ENCODE data around the gene TFCP2L1.
"Not testable (repeated sequence)": the region's sequence is repeated elsewhere in the genome, so short reads cannot be mapped to it uniquely, and the experiment has no call there.

Gene TFCP2L1

DNA sequence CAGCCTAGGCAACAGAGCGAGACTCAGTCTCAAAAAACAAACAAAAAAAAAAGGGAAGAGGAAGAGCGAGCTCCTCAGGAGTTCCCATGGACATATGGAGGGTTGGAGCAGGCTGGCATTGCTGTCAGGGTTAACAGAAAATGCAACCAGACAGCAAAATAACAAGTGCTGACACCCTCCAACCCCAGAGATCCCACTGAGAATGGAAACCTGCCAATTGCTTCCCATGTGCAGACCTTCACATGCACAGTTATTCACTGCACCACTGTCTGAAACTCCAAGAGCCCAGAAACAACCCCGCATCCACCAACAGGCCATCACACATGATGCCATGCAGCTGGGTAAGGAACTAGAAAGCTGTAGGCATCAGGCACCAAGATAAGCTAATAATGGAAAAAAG lies 43.5 kb downstream of the TFCP2L1 start:
- no peak for DNase-seq

GRCh38 chr2:121240436-121240835 lies 44.6 kb downstream of the TFCP2L1 start:
- no peak for DNase-seq

GRCh38 chr2:121239969-121240368 lies 45.0 kb downstream of the TFCP2L1 start:
- DNase-seq = no peak

GRCh38 chr2:121239471-121239870 lies 45.5 kb downstream of the TFCP2L1 start:
- DNase-seq = no peak

- DNase-seq = no peak
Measured at GRCh38 chr2:121238828-121239227, 46.2 kb downstream of the TFCP2L1 start.

DNA sequence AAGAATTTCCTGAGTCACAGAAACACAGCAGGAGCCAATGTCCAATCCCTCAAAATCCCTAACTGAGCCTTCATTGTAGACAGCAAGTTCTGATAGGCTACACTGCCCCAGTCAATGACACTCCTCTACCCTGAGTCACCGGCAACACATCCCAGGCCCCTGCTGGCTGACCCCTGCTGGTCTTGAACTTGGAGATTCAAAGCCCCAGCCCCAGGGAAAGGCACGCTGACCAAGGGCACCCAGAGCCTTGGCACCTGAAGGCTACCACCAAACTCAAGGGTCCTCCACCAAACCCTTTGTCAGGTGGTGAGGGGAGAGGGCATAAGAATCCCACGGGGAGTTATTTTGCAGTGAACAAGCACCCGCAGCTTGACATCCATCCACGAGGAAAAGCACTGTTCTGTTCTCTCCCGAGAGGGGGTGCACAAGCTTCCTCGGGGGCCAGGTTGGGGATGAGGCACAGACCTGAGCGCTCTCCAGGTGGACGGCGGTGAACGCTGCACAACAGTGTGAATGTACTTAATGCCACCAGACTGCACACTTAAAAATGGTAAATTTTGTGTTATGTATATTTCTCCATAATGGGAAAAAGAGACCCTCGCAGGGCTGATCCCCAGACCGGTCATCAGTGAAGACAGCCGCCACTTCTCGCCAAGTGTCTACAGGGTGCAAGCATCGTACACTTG lies 46.9 kb downstream of the TFCP2L1 start:
- DNase-seq = no peak

- no peak for DNase-seq
Measured at GRCh38 chr2:121237336-121237979, 47.5 kb downstream of the TFCP2L1 start.

DNA sequence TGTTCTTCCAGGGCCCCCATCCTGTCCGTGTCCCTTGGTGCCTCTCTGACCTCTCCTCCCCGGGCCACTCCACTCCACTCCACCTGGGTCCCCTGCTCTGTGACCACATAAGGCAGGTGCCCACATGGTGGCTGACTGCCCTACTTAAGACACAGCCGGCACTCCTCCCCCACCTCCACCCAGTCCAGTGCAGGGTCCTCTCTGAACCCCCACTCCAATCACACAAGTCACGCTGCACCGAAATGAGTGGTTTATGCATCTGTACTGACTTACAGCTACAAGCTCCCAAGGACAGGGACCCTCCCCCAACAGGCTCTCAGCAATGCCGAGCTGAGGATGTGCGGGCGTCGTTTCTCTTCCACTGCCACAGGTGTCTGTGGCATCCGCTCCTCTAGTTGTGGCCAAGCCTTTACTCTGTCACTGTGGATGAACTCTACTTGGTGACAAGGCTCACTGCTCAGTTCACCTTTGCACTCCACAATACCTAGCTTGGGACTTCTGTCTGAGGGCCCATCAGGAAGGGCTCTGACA lies 48.3 kb downstream of the TFCP2L1 start:
- DNase-seq = no peak

GRCh38 chr2:121236101-121236640 lies 48.8 kb downstream of the TFCP2L1 start:
- DNase-seq = no peak

GRCh38 chr2:121235542-121235941 lies 49.5 kb downstream of the TFCP2L1 start:
- DNase-seq = no peak

- no peak for DNase-seq
Measured at GRCh38 chr2:121234791-121235190, 50.2 kb downstream of the TFCP2L1 start.

DNA sequence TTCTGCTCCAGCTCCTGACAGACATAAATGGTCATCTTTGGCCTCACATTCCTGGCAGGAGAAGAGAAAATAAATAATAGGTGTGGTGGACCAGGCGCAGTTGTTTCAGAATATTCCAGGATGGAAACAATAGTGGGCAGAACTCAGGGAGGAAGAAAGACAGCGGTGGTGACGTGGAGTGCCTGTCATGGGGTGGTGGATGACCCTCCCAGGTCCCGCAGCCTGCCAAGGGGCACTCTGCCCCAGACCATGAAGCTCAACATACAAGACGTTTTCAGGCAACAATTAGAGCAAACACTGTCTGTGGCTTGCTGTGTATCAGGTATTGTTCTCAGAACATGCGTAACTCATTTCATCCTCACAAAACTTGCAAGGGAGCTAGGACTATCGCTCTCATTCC lies 50.9 kb downstream of the TFCP2L1 start:
- DNase-seq = no peak

- DNase-seq = no peak
Measured at GRCh38 chr2:121233486-121234110, 51.4 kb downstream of the TFCP2L1 start.

GRCh38 chr2:121232626-121233265 lies 52.3 kb downstream of the TFCP2L1 start:
- no peak for DNase-seq

DNA sequence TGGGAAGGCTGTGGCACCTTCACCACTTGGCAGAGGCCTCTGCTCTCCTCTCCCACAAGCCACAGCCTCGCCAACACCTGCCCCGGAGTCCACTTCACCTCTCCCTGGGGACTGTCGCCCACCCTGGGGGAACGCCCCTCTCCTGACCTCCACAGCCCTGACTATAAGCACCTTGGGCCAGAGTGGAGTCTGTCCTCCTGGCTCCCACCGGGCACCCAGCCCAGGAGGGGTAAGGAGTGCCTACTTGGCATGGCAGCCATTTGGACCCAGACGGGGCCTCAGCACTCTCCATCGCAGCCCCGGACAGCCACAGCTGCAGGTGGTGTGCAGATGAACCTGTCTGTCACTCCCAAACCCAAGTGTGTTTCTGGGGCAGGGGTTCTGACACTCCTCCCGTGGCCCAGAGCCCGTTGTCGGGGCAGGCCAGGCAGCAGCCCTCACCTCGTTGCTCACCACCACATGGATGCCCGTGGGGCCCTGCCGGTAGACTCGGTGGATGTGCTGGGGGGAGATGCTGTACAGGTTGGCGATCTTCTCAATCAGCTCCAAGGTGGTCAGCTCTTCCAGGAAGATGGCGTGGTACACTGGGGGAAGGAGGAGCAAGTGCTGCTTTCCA lies 53.5 kb downstream of the TFCP2L1 start:
- DNase-seq = no peak

- DNase-seq = no peak
Measured at GRCh38 chr2:121228521-121228920, 56.5 kb downstream of the TFCP2L1 start.

DNA sequence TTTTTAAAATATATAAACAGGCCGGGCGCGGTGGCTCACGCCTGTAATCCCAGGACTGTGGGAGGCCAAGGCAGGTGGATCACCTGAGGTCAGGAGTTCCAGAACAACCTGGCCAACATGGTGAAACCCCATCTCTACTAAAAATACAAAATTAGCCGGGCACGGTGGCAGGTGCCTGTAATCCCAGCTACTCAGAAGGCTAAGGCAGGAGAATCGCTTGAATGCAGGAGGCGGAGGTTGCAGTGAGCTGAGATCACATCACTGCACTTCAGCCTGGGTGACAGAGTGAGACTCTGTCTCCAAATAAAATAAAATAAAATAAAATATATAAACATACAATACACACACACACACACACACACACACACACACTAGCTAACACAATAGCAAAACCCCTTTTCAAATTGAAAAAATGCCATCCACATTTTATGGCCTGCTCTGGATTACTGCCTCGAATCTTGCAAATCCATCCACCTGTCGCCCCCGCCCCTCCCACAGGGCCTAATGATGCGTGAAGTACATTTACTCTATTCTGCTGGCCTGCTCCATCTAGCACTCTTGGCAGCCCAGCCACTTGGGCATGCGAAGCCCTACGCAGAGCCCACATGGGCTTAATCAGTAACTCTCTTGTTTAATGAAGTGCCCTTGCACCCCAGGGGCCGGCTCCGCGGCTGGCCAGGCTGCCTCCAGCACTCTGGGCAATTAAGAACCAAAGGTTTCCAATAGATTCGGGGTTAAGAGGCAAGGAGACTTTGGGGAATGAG lies 57.4 kb downstream of the TFCP2L1 start:
- DNase-seq = not testable (repeated sequence)

DNA sequence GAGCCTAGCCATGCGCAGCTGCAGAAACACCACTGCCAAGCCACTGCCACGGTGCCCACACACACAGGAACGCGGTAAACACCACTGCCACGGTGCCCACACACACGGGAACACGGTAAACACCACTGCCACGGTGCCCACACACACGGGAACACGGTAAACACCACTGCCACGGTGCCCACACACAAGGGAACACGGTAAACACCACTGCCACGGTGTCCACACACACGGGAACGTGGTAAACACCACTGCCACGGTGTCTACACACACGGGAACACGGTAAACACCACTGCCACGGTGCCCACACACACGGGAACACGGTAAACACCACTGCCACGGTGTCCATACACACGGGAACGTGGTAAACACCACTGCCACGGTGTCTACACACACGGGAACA lies 59.3 kb downstream of the TFCP2L1 start:
- not testable (repeated sequence) for DNase-seq

DNA sequence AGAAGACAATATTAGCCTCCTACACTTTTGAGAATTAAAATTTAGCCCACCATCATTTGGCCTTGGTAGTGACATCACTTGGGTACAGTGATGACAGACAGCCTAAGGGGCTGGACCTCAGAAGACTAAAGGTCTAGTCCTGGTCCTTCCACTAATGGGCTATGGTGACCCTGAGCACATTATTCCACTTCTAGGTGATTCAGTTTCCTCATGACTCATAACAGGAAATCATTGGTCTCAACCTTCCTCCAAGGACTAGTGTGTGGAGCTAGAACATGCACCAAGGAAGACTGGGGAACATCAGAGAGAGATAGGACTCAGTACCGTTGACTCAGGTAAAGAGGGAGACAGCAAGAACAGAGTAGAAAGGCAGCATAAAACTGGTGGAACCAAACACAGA lies 64.0 kb downstream of the TFCP2L1 start:
- no peak for DNase-seq

DNA sequence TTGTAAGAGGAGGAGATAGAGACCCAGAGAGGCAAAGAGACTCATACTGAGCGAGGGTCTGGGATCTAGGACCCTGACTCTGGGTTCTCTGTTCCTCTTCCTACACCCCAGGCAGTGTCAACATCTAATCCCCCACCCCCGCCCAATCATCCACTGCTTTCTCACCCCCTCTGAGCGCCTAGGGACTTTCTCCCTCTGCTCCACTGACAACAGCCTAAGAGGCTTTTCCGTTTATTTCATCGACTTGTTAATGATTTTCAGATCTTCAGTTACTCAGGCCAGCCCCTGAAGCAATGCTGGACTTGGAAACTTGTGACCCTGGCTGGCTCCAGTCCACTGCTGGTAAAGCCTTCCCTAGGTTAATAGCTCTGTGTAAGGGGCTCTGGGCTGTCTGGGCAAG lies 65.1 kb downstream of the TFCP2L1 start:
- no peak for DNase-seq

- DNase-seq = no peak
Measured at GRCh38 chr2:121218386-121218938, 66.5 kb downstream of the TFCP2L1 start.

DNA sequence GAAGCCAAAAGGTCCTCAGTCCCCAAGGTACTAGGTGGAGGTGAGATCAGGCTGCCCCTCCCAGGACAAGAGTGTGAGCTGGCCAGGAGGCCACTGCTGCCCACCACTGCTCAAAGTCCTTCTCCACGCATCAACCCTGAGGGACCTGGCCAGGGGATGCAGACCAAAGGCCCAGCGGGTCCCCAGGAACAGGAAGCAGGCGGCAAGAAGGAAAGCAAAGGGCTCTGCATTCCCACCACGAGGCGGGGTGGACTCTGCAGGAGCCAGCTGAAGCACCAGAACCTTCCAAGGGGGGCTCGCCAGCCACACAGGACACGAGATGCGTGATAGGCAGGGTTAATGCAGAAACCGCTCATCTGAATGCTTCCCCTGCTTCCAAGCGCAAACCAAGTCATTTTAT lies 67.4 kb downstream of the TFCP2L1 start:
- DNase-seq = no peak

Measured in GOT3 (cell line).